22Rv1 (cell line): ENCODE results near the gene SASH1.

Source experiments
- ZFX ChIP-seq: fragments of 450-650 bp; IDR thresholded peaks from 2 replicates; pipeline ENCODE4 v1.6.1; 2017; ENCODE audit warnings: antibody characterized with exemption, borderline replicate concordance
- TF ChIP-seq, protein P1 (sequence below): fragments of 450-650 bp; IDR thresholded peaks from 2 replicates; pipeline ENCODE4 v1.5.1; 2017; ENCODE audit warnings: mild to moderate bottlenecking

GRCh38 chr6:148431413-148431812 is 88.8 kb downstream of the SASH1 start:
- TF ChIP-seq, protein P1, sequence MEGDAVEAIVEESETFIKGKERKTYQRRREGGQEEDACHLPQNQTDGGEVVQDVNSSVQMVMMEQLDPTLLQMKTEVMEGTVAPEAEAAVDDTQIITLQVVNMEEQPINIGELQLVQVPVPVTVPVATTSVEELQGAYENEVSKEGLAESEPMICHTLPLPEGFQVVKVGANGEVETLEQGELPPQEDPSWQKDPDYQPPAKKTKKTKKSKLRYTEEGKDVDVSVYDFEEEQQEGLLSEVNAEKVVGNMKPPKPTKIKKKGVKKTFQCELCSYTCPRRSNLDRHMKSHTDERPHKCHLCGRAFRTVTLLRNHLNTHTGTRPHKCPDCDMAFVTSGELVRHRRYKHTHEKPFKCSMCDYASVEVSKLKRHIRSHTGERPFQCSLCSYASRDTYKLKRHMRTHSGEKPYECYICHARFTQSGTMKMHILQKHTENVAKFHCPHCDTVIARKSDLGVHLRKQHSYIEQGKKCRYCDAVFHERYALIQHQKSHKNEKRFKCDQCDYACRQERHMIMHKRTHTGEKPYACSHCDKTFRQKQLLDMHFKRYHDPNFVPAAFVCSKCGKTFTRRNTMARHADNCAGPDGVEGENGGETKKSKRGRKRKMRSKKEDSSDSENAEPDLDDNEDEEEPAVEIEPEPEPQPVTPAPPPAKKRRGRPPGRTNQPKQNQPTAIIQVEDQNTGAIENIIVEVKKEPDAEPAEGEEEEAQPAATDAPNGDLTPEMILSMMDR: no peak
- no peak for TF ChIP-seq ZFX
